GM19395 (cell line): ENCODE data around the gene CCDC50.
A peak's percentile ranks its signal among the peaks of the same experiment; 100 is the strongest.

ENCODE experiments used
- ATAC-seq: cut with Tn5 transposase; IDR thresholded peaks from one replicate; pipeline ENCODE4 v1.9.1; 2021; ENCODE audit warnings: mild to moderate bottlenecking, moderate library complexity; ENCODE audit not compliant: unreplicated experiment

Gene CCDC50

DNA sequence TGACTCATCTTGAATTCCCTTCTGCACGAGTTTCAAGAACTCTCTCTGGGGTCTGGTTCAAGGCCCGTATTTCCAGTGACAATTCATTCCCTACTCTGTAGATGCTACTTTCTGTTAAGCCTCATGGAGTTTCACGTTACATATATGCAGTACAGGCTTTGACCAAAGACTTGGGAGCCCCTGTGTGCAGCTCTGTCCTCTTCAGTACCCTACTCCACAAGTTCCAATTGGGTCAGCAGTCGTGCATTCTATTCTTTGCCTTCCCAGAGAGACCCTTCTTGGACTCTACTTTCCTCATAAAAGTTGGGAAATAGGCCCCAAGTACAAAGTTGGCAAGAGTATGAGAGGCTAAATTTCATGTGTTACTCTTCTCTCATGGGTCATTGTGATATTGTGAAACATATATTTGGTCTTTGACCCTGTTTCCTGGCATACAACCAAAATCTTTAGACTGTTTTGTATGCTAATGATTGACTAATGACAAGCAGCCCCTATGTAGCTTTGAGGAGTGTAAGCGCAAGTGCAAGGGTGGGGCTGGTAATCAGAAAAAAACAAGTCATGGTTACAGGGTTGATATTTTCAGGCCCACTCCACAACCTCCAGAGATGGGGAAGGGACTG, 15.0 kb upstream of the CCDC50 start:
- no peak for ATAC-seq

DNA sequence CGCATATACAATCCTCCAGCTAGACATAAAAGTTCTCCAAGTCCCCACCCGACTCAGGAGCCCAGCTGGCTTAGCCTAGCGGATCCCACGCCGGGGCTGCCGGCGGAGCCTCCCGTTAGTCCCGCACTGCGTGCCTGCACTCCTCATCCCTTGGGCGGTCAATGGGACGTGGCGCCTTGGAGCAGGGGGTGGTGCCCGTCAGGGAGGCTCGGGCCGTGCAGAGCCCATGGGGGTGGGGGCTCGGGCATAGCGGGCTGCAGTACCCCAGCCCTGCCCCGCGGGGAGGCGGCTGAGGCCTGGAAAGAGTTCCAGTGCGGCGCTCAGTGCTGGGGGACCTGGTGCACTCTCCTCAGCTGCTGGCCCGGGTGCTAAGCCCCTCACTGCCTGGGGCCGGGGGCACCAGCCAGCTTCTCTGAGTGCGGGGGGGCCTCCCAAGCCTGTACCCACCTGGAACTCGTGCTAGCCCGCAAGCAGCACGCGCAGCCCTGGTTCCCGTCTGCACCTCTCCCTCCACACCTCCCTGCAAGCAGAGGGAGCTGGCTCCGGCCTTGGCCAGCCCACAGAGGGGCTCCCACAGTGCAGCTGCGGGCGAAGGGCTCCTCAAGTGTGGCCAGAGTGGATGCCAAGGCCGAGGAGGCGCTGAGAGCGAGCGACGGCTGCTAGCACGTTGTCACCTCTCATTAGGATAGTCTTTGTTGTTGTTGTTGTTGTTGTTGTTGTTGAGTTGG, 12.2 kb upstream of the CCDC50 start:
- ATAC-seq, result no peak

DNA sequence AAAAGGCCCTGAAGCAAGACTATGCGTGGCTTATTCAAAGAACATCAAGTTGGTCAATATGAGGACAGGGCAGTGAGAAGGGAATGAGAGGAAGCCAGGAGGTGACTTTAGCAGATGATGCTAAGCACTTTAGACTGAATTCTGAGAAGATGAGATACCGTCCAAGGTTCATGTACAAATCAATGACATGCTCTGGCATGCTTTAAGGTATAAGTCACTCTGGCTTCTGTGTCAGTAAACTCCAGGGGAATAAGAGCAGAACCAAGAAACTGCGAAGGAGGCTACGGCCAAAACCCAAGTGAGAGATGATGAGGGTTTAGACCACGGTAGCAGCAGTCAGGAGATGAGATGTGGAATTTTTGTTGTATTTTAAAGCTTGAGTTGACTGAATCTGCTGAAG, 8.9 kb upstream of the CCDC50 start:
- no peak for ATAC-seq

DNA sequence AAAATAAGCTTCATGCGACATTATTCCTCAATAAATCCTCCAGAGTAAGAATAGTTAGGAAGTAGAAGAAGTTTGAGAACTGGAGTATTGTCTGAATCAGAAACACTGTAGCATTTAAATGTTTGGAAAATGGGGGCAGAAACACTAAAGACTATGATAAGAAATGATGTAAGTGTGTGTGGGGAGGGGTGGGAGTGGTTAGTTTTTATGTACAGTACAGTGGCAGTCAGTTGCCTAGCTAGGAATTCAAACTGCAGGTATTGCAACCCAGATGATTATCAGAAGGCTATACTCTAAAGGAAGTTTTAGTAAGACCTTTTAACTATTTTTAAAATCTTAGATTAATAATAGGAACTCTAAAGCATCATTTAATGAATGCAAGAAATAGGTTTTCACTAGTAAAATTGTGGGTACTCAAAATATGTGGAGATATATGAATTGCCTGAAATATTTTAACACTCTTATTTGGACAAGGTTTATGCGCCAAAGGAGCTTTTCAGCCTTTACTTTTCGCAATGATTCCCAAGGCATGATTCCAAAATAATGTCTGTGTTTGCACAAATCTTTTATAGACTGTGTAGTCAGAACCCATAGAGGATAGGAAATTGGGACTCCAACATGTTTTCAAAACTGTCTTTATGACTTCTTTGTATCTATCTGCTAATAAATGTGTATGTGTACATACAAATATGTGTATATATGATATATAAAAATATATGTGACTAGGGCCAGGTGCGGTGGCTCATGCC, 8.0 kb upstream of the CCDC50 start:
- ATAC-seq, result no peak

DNA sequence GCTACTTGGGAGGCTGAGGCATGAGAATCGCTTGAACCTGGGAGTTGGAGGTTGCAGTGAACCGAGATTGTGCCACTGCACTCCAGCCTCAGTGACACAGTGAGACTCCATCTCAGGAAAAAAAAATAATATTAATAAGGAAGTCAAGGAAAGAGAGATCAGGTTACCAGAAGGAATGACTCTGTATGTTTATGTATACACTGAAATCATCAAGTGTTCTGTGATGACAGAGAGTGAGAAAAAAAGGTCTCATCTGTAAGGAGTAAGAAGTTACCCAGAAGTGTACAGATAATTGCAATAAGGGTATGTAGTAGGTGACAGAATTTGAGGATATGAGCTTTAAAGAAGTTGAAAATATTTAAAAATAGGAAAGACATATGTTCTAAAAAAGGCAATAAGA, 4.3 kb upstream of the CCDC50 start:
- ATAC-seq, result no peak

DNA sequence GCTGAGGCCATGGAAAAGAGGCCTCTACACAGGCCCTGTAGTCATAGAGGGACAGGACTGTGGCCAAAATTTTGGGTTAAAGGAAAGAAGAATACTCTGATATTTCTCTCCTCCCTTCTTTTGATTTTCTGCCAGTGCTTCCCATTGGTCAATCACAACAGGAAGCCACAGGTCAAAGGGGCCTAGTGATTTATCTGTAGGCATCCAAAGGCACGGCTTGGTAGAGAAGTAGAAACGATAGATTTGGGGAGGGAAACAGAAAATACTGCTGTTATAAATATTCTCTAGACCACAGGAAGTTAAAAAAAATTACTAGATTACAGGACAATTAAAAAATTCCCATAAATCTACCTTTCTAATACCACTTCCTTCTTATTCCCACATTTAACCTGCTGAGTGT, 1.7 kb upstream of the CCDC50 start:
- no peak for ATAC-seq

DNA sequence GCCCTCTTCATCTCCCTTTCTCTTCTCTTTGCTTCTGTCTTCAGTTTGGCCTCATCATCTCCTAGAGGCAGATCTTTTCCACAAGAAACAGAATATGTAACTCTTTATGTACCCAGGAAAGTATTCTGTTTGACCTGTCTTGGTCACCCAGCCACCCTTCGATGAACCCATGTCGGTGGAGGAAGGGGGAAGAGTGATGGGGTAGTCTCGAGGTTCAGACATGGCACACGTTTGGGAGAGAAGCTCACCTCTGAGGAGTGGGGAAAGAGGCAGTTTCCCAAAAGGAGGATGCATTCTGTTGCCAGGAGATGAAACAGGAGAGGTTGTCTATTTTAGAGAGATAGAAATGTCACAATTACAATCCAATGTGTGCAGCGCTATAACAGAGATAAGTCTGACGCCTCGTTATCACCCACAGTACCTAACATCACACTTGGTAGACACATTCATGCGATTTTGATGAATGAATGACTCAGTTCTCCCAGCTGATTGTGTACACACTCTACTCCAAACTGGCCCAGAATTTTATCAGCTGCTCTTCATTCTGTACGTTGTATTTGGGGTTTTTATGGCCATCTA, 722 bp upstream of the CCDC50 start:
- ATAC-seq, result no peak

DNA sequence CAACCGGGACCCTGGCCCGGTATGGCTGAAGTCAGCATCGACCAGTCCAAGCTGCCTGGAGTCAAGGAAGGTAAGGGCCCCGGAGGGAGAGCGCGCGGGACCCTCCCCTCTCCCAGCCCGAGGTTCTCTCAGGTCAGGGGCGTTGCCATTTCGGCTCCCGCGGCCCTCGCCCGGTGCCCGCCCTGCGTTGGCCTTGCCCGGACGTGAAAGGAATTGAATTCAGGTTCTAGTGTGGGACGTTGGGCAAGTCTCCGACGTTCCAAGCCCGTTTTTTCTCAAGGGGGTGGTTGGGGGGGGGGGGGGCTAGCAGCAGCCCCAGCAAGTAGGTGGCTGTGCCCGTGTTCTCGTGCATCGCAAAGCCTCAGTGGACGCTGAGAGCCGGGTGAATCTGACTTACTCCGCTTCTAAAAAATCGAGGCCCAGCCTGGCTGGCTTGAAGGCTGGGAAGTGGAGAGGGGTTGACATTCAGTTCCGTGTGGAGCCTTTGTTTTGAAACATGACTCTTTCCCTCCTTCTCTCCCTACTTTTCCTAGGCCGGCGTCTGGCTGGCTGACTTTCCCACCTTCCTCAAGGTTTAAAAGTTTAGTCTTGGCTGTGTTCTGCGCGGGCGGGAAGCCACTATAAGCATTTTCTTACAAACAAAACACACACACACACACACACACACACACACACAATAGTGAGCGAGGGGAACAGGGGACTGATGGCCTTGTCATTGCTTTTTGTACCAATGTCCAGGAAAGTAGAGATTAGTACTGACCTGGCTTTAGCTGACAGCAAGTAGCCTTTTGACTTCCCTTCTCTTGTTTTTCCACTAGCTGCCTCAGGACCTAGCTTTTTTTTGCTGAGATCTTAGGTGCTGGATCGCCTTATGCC, 698 bp downstream of the CCDC50 start, which contains the start of gene UTS2B:
UTS2B (minus strand) TSS at position 873 of the 876 bp plus-strand sequence. CDS start 48,337 bp downstream, outside the sequence.
- ATAC-seq, result peak; percentile 21

DNA sequence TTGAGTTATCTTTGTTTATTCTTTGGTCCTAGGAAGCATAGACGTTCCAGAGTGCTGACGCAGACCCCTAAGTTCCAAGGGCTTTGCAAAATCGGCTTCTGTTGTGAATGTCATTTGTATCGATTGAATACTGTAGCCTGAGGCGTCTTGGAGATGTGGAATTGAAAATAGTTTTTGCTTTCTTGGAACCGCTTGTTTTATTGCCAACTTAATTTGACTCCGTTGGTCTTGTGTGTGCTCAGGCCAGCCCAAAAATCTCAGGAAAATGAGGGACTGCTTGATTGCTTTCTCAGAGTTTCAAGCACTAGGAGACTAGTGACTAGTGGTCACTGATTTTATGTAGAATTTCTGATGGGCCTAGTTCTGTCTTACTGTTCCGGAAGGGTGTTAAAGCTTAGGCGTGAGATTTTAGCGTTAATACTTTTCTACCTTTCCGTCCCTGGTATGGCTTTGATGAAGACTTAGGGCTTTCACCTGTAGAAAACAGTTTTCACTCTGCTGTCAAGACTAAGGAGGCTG, 1.4 kb downstream of the CCDC50 start:
- ATAC-seq, result no peak

DNA sequence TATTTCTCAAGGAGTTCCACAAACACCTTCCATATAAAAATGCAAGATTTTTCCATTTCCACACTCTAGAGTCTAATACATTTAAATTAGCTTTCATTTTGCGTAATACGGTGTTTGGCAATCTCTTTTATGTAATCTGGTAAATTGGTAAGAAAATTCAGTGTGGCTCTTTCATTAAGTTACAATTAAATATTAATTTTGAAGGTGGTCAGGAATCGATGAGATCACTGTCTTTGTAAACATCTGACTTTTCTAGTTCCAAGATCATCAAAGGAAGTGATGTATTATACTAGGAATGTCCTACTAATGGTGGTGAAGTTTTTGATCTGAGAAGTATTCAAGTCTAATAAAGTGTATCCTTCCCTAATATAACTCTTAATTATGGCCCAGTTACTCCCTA, 2.2 kb downstream of the CCDC50 start:
- ATAC-seq, result no peak

DNA sequence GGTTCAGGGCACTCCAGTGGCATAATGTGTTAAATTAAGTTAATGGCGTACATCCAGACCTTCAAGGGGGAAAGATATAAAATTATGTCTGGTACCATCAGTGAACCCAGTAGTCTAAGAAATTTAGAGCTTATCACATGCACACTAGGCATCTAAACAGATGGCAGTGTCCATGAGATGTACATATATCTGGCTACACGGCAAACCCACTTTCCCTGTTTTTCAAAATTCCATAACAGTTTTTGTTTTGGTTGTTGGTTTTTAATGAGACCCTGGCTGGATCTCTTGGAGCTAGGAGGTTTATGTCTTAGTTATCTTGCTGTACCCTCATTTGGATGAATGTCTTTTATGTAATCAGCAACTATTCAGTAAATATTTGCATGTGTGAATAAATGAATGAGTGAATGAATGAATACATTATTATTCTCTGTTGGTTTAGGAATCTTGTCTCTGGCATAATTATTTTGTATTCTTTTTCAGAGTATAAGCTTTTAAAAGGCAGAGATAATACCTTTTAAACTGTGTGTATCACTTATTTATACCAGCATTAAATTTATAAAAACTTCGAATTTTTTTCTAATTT, 4.2 kb downstream of the CCDC50 start:
- no peak for ATAC-seq

DNA sequence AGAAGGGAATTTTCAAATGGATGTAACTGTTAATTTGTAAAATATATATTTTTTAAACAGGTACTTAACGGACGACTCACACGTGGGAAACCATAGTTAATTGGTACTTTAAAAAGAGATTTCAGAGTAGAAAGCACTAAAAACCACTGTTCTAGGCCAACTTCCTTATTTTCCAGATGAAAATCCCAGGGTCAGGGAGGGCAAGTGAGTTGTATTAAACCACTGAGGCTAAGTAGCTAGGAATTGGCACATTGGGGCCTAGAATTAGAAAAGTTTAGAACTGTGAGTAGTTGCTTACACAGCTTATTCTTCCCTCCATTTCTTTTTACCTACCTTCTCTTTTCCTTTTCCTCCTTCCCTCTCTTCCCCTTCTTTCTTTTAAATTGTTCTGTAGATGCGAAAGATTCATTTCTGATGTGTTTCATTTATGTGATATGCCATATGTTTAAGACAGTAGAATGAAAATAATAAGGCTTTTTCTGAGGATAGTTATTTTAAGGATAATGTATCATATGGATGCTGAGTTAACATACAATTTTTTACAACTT, 5.2 kb downstream of the CCDC50 start:
- no peak for ATAC-seq

DNA sequence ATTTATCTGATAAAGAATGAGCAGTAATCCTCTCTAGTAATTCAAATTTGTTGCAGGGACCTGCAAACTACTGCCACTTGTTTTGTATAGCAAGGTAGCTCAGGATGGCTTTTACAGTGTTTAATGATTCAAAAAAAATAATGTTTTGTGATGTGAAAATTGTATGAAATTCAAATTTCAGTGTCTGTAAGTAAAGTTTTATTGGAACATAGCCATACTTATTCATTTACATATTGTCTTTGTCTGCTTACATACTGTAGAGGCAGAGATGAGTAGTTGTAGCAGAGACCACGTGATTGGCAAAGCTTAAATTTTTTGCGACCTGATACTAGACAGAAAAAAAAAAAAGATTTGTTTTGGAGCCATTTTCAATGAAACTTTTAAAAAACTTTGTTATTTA, 7.6 kb downstream of the CCDC50 start:
- no peak for ATAC-seq

DNA sequence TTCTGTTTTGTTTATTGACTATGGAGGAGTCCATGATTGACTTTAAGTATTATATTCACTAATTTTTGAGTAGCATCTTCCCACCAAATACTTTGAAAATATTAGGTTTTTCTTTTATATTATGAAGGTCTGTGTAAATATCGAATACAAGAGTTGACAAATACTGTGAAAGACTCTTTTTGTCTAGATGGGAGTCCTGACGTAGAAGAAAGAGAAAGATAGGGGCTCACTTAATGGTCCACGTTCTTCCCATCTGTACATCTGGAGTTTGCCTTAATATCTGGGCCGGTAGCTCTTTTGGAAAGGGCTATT, 8.9 kb downstream of the CCDC50 start:
- no peak for ATAC-seq

DNA sequence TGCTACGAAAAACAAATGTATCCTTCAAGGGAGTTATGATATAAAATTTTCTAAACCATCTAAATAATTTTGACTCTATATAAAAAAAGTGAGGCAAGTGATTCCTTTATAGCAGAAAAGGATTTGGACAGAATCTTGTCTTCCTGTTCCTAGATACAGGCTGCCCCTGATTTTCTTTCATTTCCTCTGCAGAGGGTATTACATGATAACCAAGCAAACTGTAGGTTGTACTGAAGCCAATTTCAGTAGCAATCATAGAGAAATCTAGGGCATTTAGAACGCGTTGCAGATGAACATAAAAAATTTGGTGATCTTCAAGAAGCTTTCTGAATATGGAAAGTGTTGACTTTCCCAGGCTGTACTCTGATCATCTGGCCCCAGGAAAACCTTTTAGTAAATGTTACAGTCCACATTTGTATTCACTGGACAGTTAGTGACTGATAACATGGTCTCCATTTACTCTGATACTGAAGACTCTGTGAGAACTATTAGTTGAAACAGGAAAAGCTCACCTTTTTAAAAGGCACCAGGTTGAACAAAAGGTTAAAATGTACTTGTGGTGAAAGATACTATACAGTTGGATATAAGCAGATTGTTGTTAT, 10.2 kb downstream of the CCDC50 start:
- peak; percentile 26 for ATAC-seq

DNA sequence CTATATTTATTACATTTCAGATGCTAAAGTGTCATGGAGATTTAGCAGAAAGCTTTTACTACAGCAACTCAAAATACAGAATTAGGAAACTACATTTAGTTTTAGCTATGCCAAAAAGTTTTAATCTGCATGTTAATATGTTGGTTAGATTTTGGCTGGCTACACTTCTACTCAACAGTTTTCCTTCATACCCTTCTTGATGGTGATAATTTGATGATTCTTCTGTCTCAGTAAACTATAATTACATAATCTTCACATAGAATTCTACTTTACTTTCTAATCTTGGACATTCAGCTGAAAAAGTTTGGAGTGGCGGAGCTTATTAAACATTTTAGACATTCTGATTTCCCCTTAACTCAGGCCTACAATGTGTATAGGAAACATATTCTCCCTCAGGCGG, 11.2 kb downstream of the CCDC50 start:
- ATAC-seq, result no peak

DNA sequence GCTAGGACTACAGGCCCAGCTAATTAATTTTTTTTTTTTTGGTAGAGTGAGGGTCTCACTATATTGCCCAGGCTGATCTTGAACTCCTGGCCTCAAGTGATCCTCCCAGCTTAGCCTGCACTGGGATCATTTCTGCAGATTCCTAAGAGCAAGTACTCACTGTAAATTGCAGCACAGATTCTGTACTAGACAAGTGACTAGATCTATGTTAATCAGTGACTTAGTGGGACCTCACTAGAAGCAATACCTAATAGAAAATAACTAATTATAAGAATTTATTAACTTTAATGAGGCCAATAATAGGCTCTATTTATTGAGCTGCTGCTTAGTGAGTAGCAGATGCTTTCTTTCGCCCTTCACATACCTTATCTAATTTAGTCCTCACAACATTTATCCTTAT, 11.8 kb downstream of the CCDC50 start:
- peak; percentile 38 for ATAC-seq

DNA sequence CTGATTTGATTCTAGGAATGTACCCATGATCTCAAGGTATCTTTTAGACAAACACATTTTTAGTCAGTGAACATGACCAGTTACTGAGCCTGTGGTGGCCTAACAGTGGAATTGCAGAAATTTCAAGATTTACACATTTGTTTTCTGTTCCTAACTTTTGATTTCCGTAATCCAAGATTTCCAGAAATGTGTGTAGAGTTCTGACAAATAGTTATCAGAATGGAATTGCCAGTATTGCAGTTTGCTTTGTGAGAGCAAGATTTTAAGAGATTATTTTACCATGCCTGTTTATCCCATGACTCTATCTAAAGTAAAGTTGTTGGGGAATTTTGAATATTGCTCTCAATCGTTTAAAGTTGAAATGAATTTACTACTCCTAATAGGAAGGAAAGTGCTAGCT, 12.8 kb downstream of the CCDC50 start:
- ATAC-seq, result no peak

DNA sequence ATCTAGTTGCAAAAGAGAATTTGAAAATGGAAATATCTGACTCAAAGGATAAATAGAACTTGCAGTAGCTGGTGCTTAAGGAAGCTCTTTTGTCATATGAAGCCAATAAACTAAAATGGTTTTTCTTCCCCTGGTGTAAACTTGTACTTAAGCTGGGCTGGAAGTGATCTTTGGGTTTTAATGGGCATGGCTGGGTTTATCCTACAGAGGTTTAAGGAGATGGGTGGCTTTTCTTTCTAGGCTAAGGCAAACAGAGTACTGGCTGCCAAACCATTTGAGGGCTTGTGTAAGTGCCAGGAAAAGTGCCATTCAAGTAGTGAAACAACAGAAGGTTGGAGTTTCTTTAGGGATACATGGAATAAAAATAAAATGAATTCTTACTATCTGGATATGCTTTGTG, 13.2 kb downstream of the CCDC50 start:
- no peak for ATAC-seq

DNA sequence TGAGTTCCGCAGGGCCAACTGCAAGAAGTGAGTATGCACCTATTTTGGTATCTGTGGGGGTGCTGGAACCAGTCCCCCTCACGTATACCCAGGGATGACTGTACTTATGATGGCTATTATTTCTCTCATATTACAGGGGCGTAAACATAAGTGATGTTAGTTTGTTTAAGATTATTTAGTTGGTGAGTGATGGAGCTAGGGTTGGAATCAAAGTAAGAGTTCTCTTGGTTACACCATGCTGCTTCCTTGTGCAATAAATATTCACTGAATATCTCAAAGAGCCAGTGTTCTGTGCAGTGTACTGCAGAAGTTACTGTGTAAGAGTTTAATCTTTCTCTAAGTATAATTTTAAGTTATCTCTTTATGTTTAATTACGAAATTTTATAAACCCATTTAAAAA, 13.9 kb downstream of the CCDC50 start:
- no peak for ATAC-seq
